ENCODE data around the gene ALS2CL.

The ALS2CL gene

DNA sequence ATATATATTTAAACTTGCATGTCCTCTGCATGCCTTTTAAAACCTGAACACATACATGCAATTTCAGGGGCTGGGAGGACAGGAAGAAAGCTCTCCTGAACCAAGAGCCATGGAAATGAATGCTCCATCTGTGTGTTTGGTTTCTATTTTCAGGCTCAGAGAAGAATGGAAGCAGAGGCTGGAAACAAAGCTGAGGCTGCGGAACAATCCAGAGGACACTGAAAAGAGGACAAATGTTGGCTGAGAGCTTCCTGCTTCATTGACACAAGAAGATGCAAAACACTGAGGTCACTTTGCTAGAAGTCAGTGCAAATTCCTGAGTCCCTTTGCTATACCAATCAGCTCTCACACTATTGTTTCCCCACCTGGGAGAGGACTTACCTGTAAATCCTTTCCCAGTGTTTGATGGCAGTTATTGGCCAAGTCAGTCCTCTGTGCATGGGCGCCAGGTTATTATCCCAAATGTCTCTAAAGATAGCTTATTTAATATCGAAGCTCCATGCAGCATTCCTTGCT is 68.4 kb downstream of the ALS2CL start:
- H3K27ac ChIP-seq: no peak overlapping the region
- no peaks in the 10 kb centered on the region for H3K27me3 ChIP-seq (ENCODE audit: insufficient read depth, low read depth, severe bottlenecking)
- H3K9me3 ChIP-seq (ENCODE audit: severe bottlenecking): no peaks in the 10 kb centered on the region
- TF ChIP-seq CTCF (IDR thresholded peaks at IDR 0.05; ENCODE audit: low read depth, low read length): no peak
- H3K4me3 ChIP-seq (ENCODE audit: low read depth, low read length): no peak overlapping the region
- DNase-seq: no peak
- H3K36me3 ChIP-seq: no peaks in the 10 kb centered on the region

DNA sequence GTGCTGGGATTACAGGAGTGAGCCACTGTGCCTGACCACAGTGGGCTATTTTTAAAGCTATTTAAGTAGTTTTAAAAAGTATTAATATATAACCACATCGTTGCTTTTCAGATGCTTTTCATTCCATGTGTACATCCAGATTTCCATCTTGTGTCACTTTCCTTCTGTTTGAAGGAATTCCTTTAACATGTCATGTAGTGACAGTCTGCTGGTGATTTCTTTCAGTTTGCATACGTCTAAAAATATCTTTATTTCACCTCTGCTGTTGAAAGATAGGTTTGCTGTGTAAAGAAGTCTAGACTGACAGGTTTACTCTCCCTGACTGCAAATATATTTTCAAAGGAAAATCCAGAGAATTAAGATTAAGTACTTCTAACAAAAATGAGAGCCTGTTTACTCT is 68.9 kb downstream of the ALS2CL start:
- no peak overlapping the region for H3K27ac ChIP-seq
- no peaks in the 10 kb centered on the region for H3K27me3 ChIP-seq (ENCODE audit: insufficient read depth, low read depth, severe bottlenecking)
- no peak for DNase-seq
- no peaks in the 10 kb centered on the region for H3K9me3 ChIP-seq (ENCODE audit: severe bottlenecking)
- no peak for TF ChIP-seq CTCF (IDR thresholded peaks at IDR 0.05; ENCODE audit: low read depth, low read length)
- no peak overlapping the region for H3K4me3 ChIP-seq (ENCODE audit: low read depth, low read length)
- H3K36me3 ChIP-seq: no peaks in the 10 kb centered on the region

DNA sequence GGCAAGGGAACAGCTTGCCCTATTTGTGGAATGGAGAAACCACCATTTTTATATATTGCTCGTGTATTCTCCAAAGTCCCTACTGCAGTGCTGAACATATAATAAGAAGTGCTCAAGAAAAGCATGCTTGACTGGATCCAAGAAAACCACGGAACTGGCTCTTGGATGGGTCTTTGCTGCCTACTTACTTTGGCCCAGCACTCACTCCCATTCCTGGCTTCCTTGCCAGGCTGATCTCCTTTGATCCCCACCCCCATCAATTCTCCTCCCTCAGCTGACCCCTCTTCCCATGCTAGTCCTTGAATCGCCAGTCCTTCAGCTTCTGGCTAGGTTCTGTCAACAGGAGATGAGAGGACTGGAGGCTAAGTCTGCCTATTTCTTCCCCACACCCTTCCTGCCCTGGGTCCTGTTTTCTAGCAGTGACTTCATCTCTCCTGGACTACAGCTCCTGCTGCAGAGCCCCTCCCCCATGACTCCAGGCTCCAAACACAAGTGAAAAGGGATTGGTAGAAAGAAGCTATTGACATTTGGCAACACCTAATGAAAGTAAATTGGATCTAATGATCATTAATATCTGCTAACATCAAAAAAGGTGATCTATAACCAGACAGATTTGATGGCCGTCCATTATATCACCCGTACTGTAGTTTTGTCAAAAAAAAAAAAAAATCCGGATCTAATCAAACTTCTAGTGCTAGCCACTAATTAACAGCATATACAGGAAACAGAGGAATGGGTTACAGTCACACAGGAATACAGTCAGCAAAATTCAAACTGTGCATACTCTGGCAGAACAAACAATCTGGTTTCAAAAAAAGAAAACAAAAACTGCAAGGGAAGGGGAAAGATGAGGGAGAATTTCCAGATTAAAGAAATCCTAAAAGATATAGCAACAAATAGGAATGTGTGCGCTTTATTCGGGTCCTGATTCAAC is 73.4 kb downstream of the ALS2CL start:
- no peak overlapping the region for H3K4me3 ChIP-seq (ENCODE audit: low read depth, low read length)
- DNase-seq: no peak
- H3K9me3 ChIP-seq (ENCODE audit: severe bottlenecking): no peaks in the 10 kb centered on the region
- no peak overlapping the region for H3K27ac ChIP-seq
- H3K36me3 ChIP-seq: no peaks in the 10 kb centered on the region
- no peak for TF ChIP-seq CTCF (IDR thresholded peaks at IDR 0.05; ENCODE audit: low read depth, low read length)
- H3K27me3 ChIP-seq (ENCODE audit: insufficient read depth, low read depth, severe bottlenecking): no peaks in the 10 kb centered on the region
